SH-SY5Y (cell line): Measurements from ENCODE around the gene RALGAPA2.

Experiments
- GATA2 ChIP-seq: IDR thresholded peaks from 2 replicates; pipeline ENCODE4 v1.6.1; 2011; ENCODE audit warnings: mild to moderate bottlenecking, low read depth, low read length
- GATA3 ChIP-seq: IDR thresholded peaks from 2 replicates; pipeline ENCODE4 v1.6.1; 2011; ENCODE audit warnings: low read depth, mild to moderate bottlenecking, low read length, moderate library complexity

GRCh38 chr20:20448881-20449280 is 263.6 kb downstream of the RALGAPA2 start:
- TF ChIP-seq GATA2 (no peak), GATA3 (no peak)
